H1 (cell line): ENCODE results near the gene GRIA1. TPM values are rescaled to one million over a fixed set of nuclear protein-coding genes. Genes with fewer than 3 reads are reported as not detected.

Source experiments
- CTCF ChIA-PET: fragments of 300-600 bp; sonication (Branson Sonifier 250); formaldehyde crosslinking; loops from one replicate; lab custom pipeline; 2021; ENCODE audit not compliant: partially characterized antibody; lab: Charles Lee
- POLR2A ChIA-PET: fragments of 300-600 bp; sonication (Branson Sonifier 250); formaldehyde crosslinking; loops from one replicate; lab custom pipeline; 2021; ENCODE audit warnings: inconsistent platforms; ENCODE audit not compliant: partially characterized antibody; lab: Charles Lee
- DNase-seq, 2 experiments: peaks; one replicate each; pipeline versions ENCODE4 v3.0.0 to v3.0.0-alpha.2; 2010 to 2022; ENCODE audit warnings: low spot score in 2 of 2, low read depth in 1 of 2, mixed read lengths in 1 of 2
- FAIRE-seq: peaks from 2 replicates; lab custom pipeline; 2011; peaks lifted over from hg19 to GRCh38; lab: Jason Lieb, UNC
- H2AFZ ChIP-seq: 2 replicates; pipeline ENCODE4 v1.8.1; 2012; ENCODE audit warnings: low read length, inconsistent platforms
- H2AK5ac ChIP-seq: 2 replicates; pipeline ENCODE4 v1.6.1; 2013; ENCODE audit warnings: low read depth, low read length
- H2BK120ac ChIP-seq: replicated peaks from 2 replicates; pipeline ENCODE3; 2013; ENCODE audit warnings: low read depth, low read length, inconsistent platforms
- H2BK12ac ChIP-seq: 2 replicates; pipeline ENCODE4 v1.6.1; 2013; ENCODE audit warnings: low read depth, low read length
- H2BK15ac ChIP-seq: 2 replicates; pipeline ENCODE4 v1.6.1; 2013; ENCODE audit warnings: low read length
- H2BK20ac ChIP-seq: 2 replicates; pipeline ENCODE4 v1.6.1; 2013; ENCODE audit warnings: low read length
- H2BK5ac ChIP-seq: 2 replicates; pipeline ENCODE4 v1.6.1; 2013; ENCODE audit warnings: low read depth, low read length
- H3K14ac ChIP-seq: 2 replicates; pipeline ENCODE4 v1.6.1; 2013; ENCODE audit warnings: inconsistent platforms; ENCODE audit not compliant: insufficient read length
- H3K18ac ChIP-seq: 2 replicates; pipeline ENCODE4 v1.6.1; 2013; ENCODE audit warnings: low read length; ENCODE audit errors: extremely low read depth
- H3K23ac ChIP-seq: 2 replicates; pipeline ENCODE4 v1.6.1; 2013; ENCODE audit warnings: inconsistent platforms; ENCODE audit not compliant: insufficient read length
- H3K23me2 ChIP-seq: 2 replicates; pipeline ENCODE4 v1.6.1; 2013; ENCODE audit warnings: low read depth, low read length
- H3K27ac ChIP-seq: 2 replicates; pipeline ENCODE4 v1.6.1; 2011; ENCODE audit warnings: low read depth, low read length, inconsistent platforms
- H3K27me3 ChIP-seq, 4 experiments: replicated peaks in 1 of 4; 1 replicate in 1 of 4; 2 replicates in 3 of 4; pipeline versions ENCODE4 v1.6.1 to v1.8.1; 2011 to 2013; ENCODE audit warnings: low read length in 3 of 4, mild to moderate bottlenecking in 3 of 4, inconsistent platforms in 2 of 4, mixed read lengths in 2 of 4, moderate library complexity in 1 of 4; ENCODE audit not compliant: control insufficient read depth in 3 of 4, insufficient read depth in 3 of 4; ENCODE audit errors: extremely low read depth in 1 of 4
- H3K36me3 ChIP-seq, 4 experiments: 2 replicates each; pipeline versions ENCODE4 v1.6.1 to v1.8.1; 2011 to 2013; ENCODE audit warnings: mild to moderate bottlenecking in 4 of 4, low read length in 3 of 4, moderate library complexity in 2 of 4, control low read depth in 1 of 4, inconsistent platforms in 1 of 4; ENCODE audit not compliant: insufficient read depth in 4 of 4, control insufficient read depth in 2 of 4
- H3K4ac ChIP-seq: replicated peaks from 2 replicates; pipeline ENCODE3; 2013; ENCODE audit warnings: low read length, low read depth, mixed read lengths, inconsistent platforms; ENCODE audit not compliant: insufficient read length
- H3K4me1 ChIP-seq, 4 experiments: replicated peaks in 1 of 4; 1 replicate in 1 of 4; 2 replicates in 3 of 4; pipeline versions ENCODE4 v1.6.1 to v1.8.1; 2011 to 2013; ENCODE audit warnings: low read length in 3 of 4, inconsistent platforms in 2 of 4, mixed read lengths in 1 of 4; ENCODE audit not compliant: insufficient read depth in 4 of 4, control insufficient read depth in 3 of 4
- H3K4me2 ChIP-seq, 2 experiments: 2 replicates each; pipeline versions ENCODE4 v1.6.1 to v1.8.1; 2011 to 2013; ENCODE audit warnings: low read depth in 2 of 2, low read length in 2 of 2, control low read depth in 1 of 2, inconsistent platforms in 1 of 2, mild to moderate bottlenecking in 1 of 2; ENCODE audit not compliant: insufficient read depth in 1 of 2
- H3K4me3 ChIP-seq, 4 experiments: fragments of 200-600, 300-600 bp in 1 of 4; sonication (generic), shearing (Covaris generic), sonication (Bioruptor Twin) in 1 of 4; 2 replicates each; pipeline versions ENCODE4 v1.5.1 to v1.8.1; 2011 to 2016; ENCODE audit warnings: low read length in 4 of 4, low read depth in 3 of 4, control low read depth in 2 of 4, inconsistent platforms in 2 of 4, mild to moderate bottlenecking in 2 of 4, mixed read lengths in 1 of 4, moderate library complexity in 1 of 4; ENCODE audit not compliant: insufficient read depth in 2 of 4; ENCODE audit errors: extremely low read depth in 1 of 4
- H3K56ac ChIP-seq: replicated peaks from 2 replicates; pipeline ENCODE3; 2013; ENCODE audit warnings: low read depth, mild to moderate bottlenecking, mixed read lengths, low read length, inconsistent platforms; ENCODE audit not compliant: insufficient read length
- H3K79me1 ChIP-seq: 2 replicates; pipeline ENCODE4 v1.6.1; 2013; ENCODE audit warnings: low read depth, low read length, control low read depth
- H3K79me2 ChIP-seq, 2 experiments: 2 replicates each; pipeline versions ENCODE4 v1.6.1 to v1.8.1; 2012 to 2013; ENCODE audit warnings: low read length in 2 of 2, mild to moderate bottlenecking in 2 of 2, inconsistent platforms in 1 of 2; ENCODE audit not compliant: insufficient read depth in 2 of 2, control insufficient read depth in 1 of 2
- H3K9ac ChIP-seq, 4 experiments: replicated peaks in 1 of 4; 1 replicate in 1 of 4; 2 replicates in 3 of 4; pipeline versions ENCODE4 v1.6.1 to v1.8.1; 2011 to 2013; ENCODE audit warnings: low read depth in 3 of 4, low read length in 3 of 4, control low read depth in 2 of 4, mild to moderate bottlenecking in 2 of 4, moderate library complexity in 2 of 4, inconsistent platforms in 1 of 4; ENCODE audit errors: extremely low read depth in 1 of 4
- H3K9me3 ChIP-seq, 2 experiments: 2 replicates each; pipeline versions ENCODE4 v1.6.1 to v1.8.1; 2012 to 2013; ENCODE audit warnings: mild to moderate bottlenecking in 2 of 2, moderate library complexity in 2 of 2, control low read depth in 1 of 2, inconsistent platforms in 1 of 2, low read depth in 1 of 2, low read length in 1 of 2, mixed read lengths in 1 of 2; ENCODE audit not compliant: insufficient read depth in 2 of 2
- H4K20me1 ChIP-seq, 2 experiments: replicated peaks in 1 of 2; 2 replicates each; pipeline versions ENCODE3 to v1.8.1; 2011 to 2013; ENCODE audit warnings: inconsistent platforms in 2 of 2, low read length in 2 of 2, mild to moderate bottlenecking in 1 of 2; ENCODE audit not compliant: insufficient read depth in 2 of 2, control insufficient read depth in 1 of 2
- H4K5ac ChIP-seq: 2 replicates; pipeline ENCODE4 v1.6.1; 2013; ENCODE audit warnings: low read length, low read depth, mixed read lengths, inconsistent platforms; ENCODE audit not compliant: insufficient read length
- H4K8ac ChIP-seq: 2 replicates; pipeline ENCODE4 v1.8.0; 2013; ENCODE audit warnings: mild to moderate bottlenecking, moderate library complexity, low read length, inconsistent platforms; ENCODE audit not compliant: insufficient read depth; ENCODE audit errors: extremely low read depth
- H4K91ac ChIP-seq: replicated peaks from 2 replicates; pipeline ENCODE3; 2013; ENCODE audit warnings: low read length, mixed read lengths, inconsistent platforms; ENCODE audit not compliant: insufficient read length
- ATF3 ChIP-seq: IDR thresholded peaks from 2 replicates; pipeline ENCODE4 v1.6.1; 2011; ENCODE audit warnings: low read depth, mild to moderate bottlenecking, low read length; ENCODE audit not compliant: insufficient read depth
- CHD2 ChIP-seq: IDR thresholded peaks from 2 replicates; pipeline ENCODE4 v1.6.1; 2012; ENCODE audit warnings: low read length, improper control_type of control experiment
- EP300 ChIP-seq, 2 experiments: IDR thresholded peaks; 1 replicate in 1 of 2; 2 replicates in 1 of 2; pipeline ENCODE4 v1.6.1; 2011 to 2012; ENCODE audit warnings: low read depth in 2 of 2, low read length in 2 of 2, mild to moderate bottlenecking in 2 of 2, borderline replicate concordance in 1 of 2, inconsistent platforms in 1 of 2, moderate library complexity in 1 of 2
- JUN ChIP-seq: IDR thresholded peaks from 2 replicates; pipeline ENCODE4 v1.6.1; 2011; ENCODE audit warnings: low read depth, mild to moderate bottlenecking, improper control_type of control experiment, low read length
- POLR2AphosphoS5 ChIP-seq: IDR thresholded peaks from 2 replicates; pipeline ENCODE4 v1.6.1; 2011; ENCODE audit warnings: low read depth, low read length
- RBBP5 ChIP-seq: IDR thresholded peaks from 2 replicates; pipeline ENCODE4 v1.7.1; 2012; ENCODE audit warnings: low read depth, mild to moderate bottlenecking, inconsistent platforms, low read length, moderate library complexity, borderline replicate concordance
- RNF2 ChIP-seq: fragments of 200-900, 300-1000 bp; sonication (generic); IDR thresholded peaks from 2 replicates; pipeline ENCODE4 v1.7.1; 2016; ENCODE audit warnings: borderline replicate concordance, low read depth, mild to moderate bottlenecking, antibody characterized with exemption, low read length; ENCODE audit not compliant: poor library complexity, severe bottlenecking; ENCODE audit errors: missing control alignments
- SAP30 ChIP-seq: fragments of 300-600 bp; sonication (generic); IDR thresholded peaks from 2 replicates; pipeline ENCODE4 v1.7.1; 2012; ENCODE audit warnings: low read length, moderate library complexity, mild to moderate bottlenecking, inconsistent platforms; ENCODE audit not compliant: insufficient read depth, insufficient replicate concordance
- SIN3A ChIP-seq, 2 experiments: IDR thresholded peaks in 1 of 2; conservative IDR thresholded peaks in 1 of 2; 2 replicates each; pipeline ENCODE4 v1.6.1; 2011 to 2012; ENCODE audit warnings: low read length in 2 of 2, improper control_type of control experiment in 1 of 2, low read depth in 1 of 2, mild to moderate bottlenecking in 1 of 2
- SIRT6 ChIP-seq: IDR thresholded peaks from one replicate; pipeline ENCODE4 v1.7.1; 2012; ENCODE audit warnings: low read length, inconsistent platforms
- SRF ChIP-seq: IDR thresholded peaks from 2 replicates; pipeline ENCODE4 v1.6.1; 2011; ENCODE audit warnings: mild to moderate bottlenecking, low read depth, low read length, moderate library complexity
- TAF1 ChIP-seq: IDR thresholded peaks from 2 replicates; pipeline ENCODE4 v1.6.1; 2011; ENCODE audit warnings: mild to moderate bottlenecking, low read depth, low read length
- TBP ChIP-seq: IDR thresholded peaks from 2 replicates; pipeline ENCODE4 v1.6.1; 2011; ENCODE audit warnings: low read depth, low read length, improper control_type of control experiment
- YY1 ChIP-seq: IDR thresholded peaks from 2 replicates; pipeline ENCODE4 v1.6.1; 2011; ENCODE audit warnings: low read depth, mild to moderate bottlenecking, low read length
- WGBS, 2 experiments: shearing (Covaris generic) in 1 of 2; methylation state at CpG; one replicate each; pipeline versions ENCODE4 v1.1.6 to v1.1.7; 2013 to 2015; ENCODE audit warnings: low lambda C conversion rate in 2 of 2, mixed read lengths in 2 of 2, inconsistent platforms in 1 of 2, low coverage in 1 of 2, missing lambda C conversion rate in 1 of 2; ENCODE audit not compliant: insufficient replicate concordance in 2 of 2, insufficient coverage in 1 of 2, insufficient read length in 1 of 2; ENCODE audit errors: extremely low coverage in 1 of 2, missing lambda C conversion rate in 1 of 2; 5-methylcytosine and 5-hydroxymethylcytosine counted together
- polyA plus RNA-seq, 7 experiments: library from polyadenylated mRNA; depleted of rRNA in 3 of 7; stranded (reverse) in 5 of 7; unstranded in 2 of 7; fragments of >200 nt in 5 of 7; fragments of 200-250 nt in 2 of 7; gene quantifications; 1 replicate in 5 of 7; 2 replicates in 1 of 7; 4 replicates in 1 of 7; pipeline versions ENCODE4 v1.2.1 to v1.2.3, GENCODE V29; 2011 to 2013; ENCODE audit warnings: missing spikeins in 2 of 7, mixed read lengths in 2 of 7
- total RNA-seq: library from RNA; stranded (reverse); fragmentation: NEBNext Ultra II Directional; extraction: Animal tissue kit (Norgen Biotek cat#: 25700); gene quantifications from 2 replicates; pipeline ENCODE4 v1.2.1, GENCODE V29; 2021

The GRIA1 gene
- total and polyA plus RNA-seq, 2 of the 8 experiments (the other 6 are each of a cell fraction or from before 2014, with no cell fraction given): 0.97 to 2.5 TPM

- no peaks in the 10 kb centered on the region for H3K79me2 ChIP-seq
- H4K91ac ChIP-seq: no peak overlapping the region
- H3K23ac ChIP-seq: no peak overlapping the region
- no peak overlapping the region for H3K4me3 ChIP-seq
- no peak overlapping the region for H3K4ac ChIP-seq
- DNase-seq: no peak
- no peak overlapping the region for H2AFZ ChIP-seq
- H2BK15ac ChIP-seq: no peak overlapping the region
- no peak overlapping the region for H3K27ac ChIP-seq
- WGBS, 2 experiments: 85% methylated on average over 4 of the region's 4 CpGs; no CpG with 5 or more reads in 1 of the 2 experiments
- no peak overlapping the region for H3K18ac ChIP-seq
- H2BK5ac ChIP-seq: no peak overlapping the region
- no peaks in the 10 kb centered on the region for H4K20me1 ChIP-seq
- 0 out of 7 replicates have a peak, but pooled peaks cover 0 to 4% (median 0%) of the 10 kb centered on the region in 4 experiments for H3K4me1 ChIP-seq
- no peak overlapping the region for H2BK12ac ChIP-seq
- FAIRE-seq: no peak
- no peaks in the 10 kb centered on the region for H3K27me3 ChIP-seq
- no peaks in the 10 kb centered on the region for H3K36me3 ChIP-seq
- no peak overlapping the region for H4K8ac ChIP-seq
- CTCF ChIA-PET: no interaction called here
- H4K5ac ChIP-seq: no peak overlapping the region
- H3K56ac ChIP-seq: no peak overlapping the region
- H3K23me2 ChIP-seq: no peaks in the 10 kb centered on the region; the same call in 1 of the 2 replicates
- H3K14ac ChIP-seq: no peak overlapping the region
- H3K79me1 ChIP-seq: no peaks in the 10 kb centered on the region
- no peak overlapping the region for H3K4me2 ChIP-seq
- POLR2A ChIA-PET: interaction anchor here (0.9 kb wide), 1 partner anchor 9 kb away, joined by 3 read pairs; no protein-coding TSS in a partner anchor
- H2BK20ac ChIP-seq: no peak overlapping the region
- no peak overlapping the region for H3K9ac ChIP-seq
- no peak overlapping the region for H2AK5ac ChIP-seq
- no peak overlapping the region for H2BK120ac ChIP-seq
- H3K9me3 ChIP-seq: no peaks in the 10 kb centered on the region
- TF ChIP-seq SAP30 (no peak), SRF (no peak), TBP (no peak), CHD2 (no peak), RBBP5 (no peak), YY1 (no peak), JUN (no peak), POLR2AphosphoS5 (no peak), RNF2 (no peak), ATF3 (no peak), EP300 (IDR thresholded peaks at IDR 0.05; ENCODE audit: borderline replicate concordance in 1 of 2, low read depth in 2 of 2, low read length in 2 of 2) (no peak), TAF1 (no peak), SIN3A (conservative IDR thresholded peaks at IDR 0.05 in 1 of 2, IDR thresholded peaks at IDR 0.05 in 1 of 2; ENCODE audit: low read depth in 1 of 2, low read length in 2 of 2) (no peak), SIRT6 (no peak)
Measured at GRCh38 chr5:153470736-153471135, 19.7 kb upstream of the GRIA1 start.
